Stimulated activated CD8-positive, alpha-beta memory T cell treated with anti-CD3 and anti-CD28 coated beads, Interleukin-4, amount 100 ng/mL, for 4 hours (primary cell): ENCODE data around the gene KCNG2.

Experiments
- DNase-seq, 2 donors: peaks; one replicate each; pipeline ENCODE4 v3.0.0-alpha.2; 2020; ENCODE audit warnings: low read depth in 2 of 2, low spot score in 1 of 2

KCNG2 gene

DNA sequence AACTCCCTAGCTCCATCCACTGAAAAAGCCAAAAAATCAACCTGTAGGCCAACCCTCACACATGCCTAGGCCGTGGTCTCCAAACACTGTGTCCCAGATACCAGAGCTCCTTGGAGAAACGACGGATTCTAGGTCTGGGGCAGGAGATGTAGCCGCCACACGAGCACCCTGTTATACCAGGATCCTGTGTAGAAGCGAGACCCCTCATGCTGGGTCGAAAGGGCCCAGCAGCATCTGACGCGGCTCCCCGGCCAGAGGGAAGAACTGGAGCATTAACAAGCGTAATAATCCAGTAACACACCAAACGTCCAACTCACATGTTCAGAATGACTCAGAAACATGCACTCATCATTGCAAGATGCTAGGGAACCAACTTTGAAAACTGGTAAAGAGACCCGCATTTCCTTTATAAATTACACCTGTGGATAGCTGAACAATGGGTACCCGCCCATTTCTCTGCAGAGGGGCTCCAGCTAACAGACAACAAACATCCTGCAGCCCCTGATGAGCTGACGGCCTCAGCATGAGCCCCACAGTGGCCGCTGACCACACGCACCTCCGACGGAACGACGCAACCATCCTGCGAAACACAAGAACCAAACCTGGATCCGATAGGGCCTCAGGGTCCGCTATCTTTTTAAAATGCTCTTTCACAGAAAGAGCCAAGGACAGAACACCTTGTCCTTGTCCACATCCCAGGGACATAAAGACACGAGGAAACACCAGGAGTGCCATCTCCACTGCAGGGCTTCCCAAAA lies 139.5 kb downstream of the KCNG2 start:
- no peak for DNase-seq

DNA sequence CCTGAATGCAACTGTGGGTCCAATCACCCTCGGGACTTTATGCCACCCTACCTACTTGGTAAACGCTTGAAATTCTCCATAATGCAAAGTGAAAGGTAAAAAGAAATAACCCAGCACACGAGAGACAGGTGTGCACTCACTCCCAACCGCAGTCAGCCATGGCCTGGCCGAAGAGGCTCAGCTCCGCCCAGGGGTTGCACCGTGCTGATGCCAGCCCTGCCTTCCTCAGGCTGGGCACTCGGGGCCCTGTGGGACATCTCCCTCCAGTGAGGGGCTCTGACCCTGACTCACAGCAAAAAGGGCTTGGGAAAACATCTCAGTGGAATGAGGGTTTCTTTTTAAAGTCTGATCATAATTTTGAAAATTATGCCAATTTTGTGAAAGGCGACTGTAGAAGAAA lies 140.5 kb downstream of the KCNG2 start:
- DNase-seq, result no peak

DNA sequence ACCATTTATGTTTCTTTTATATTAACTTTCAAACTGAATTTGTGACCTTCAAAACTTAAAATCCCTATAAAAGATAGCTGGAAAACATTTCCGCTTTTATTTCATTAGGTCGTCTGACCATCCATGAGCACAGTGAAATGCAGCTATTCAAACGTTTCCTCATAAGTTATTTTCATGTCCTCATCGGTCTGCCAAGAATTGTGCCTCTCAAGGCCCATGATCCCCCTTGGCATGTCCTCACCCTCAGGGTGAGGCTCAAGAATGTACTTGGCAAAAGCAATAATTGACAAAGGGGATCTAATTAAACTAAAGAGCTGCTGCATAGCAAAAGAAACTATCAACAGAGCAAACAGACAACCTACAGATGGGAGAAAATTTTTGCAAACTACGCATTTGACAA lies 141.4 kb downstream of the KCNG2 start:
- no peak for DNase-seq

DNA sequence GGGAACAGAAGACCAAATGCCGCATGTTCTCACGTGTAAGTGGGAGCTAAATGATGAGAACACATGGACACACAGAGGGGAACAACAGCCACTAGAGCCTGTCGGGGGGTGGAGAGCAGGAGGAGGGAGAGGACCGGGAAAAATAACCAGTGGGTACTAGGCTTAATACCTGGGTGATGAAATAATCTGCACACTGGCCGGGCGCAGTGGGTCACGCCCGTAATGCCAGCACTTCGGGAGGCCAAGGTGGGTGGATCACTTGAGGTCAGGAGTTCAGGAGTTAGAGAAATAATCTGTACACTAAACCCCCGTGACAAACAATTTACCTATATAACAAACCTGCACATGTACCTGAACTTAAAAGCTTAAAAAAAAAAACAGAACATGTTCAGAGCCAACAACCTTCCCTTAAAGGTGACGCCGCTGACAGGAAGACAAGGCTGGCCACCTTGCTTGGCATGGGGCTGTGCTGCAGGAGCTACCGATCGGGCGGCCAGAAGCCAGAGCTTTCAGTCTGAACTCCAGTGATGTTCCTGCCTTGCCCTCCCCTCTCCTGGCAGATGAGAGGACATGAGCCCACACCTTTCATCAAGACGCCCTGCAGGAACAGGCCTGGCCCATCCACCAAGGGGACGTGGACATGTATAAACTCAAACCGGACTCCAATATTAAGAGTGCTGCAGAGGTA lies 142.5 kb downstream of the KCNG2 start:
- no peak for DNase-seq

DNA sequence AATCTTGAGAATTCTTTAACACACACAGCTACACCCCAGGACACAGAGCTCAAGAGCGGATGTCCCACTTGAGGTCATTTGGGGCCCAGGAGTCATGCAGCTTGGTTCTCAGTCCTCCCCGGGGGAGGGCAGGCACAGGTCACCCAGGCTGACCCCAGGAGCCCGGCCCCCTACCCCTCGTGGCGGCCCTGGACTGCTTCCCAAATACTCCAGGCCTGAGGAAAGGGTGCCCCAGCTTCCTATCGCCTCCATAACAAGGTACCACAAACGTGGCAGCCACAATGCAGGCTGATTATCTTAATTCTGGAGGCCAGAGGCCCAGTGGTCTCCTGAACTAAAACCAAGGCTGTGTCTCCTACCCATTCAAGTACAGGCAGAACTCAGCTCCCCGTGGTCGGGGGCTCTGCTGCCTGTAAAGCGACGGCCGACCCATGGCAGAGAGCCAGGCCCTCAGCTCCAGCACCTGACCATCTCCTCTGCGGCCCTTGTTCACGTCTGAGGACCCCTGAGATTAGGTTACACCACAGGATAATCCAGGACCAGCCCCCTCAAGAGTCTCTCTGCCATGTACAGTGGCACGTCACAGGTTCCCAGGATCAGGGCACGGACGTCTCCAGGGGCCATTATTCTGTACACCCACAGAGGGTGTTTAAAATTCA lies 143.2 kb downstream of the KCNG2 start:
- DNase-seq, result no peak

DNA sequence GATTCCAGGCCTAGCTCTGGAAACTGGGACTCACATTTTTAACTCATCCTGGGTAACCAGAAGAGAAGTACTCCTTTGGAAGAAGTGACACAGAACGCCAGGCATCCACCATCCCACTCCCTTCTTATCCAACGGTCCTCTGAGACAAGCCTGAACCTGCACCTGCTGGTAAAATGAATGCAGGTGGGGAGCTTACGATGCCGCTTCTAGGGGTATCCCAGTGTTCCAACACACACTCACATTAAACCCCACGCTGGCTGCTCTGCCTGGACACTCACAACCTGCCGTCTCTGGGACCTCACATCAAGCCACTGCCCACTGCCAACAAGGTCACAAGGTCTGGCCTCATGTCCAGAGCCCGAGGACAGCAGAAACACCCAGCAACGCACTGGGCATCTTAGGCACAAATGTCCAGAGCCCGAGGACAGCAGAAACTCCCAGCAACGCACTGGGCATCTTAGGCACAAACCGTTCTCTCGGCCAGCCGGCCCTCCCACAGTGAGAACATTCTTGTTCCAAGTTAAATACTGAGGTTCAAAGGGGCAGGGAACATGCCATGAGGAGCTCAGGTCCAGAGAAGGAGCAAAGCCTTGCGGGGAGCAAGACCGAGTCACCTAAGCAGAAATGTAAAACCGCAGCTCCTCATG lies 143.9 kb downstream of the KCNG2 start:
- DNase-seq, result no peak

DNA sequence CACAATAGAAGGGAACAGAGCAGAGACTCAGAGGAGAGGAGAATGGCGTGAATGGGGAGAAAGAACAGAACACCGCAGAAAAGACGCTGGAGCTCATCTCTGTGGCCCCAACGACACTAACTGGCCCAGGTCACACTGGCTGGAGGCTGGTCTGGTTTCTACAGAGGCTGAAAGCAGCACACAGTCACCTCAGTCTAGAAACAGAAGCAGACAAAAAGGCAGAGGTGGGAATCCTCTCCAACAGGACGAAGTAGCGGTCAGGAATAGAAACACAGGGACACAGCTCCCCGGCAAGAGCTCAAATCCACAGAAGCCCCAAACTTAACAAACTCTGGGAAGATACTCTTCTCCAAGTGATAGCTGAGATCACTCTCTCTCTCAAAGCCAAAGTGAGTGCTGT lies 144.5 kb downstream of the KCNG2 start:
- no peak for DNase-seq

DNA sequence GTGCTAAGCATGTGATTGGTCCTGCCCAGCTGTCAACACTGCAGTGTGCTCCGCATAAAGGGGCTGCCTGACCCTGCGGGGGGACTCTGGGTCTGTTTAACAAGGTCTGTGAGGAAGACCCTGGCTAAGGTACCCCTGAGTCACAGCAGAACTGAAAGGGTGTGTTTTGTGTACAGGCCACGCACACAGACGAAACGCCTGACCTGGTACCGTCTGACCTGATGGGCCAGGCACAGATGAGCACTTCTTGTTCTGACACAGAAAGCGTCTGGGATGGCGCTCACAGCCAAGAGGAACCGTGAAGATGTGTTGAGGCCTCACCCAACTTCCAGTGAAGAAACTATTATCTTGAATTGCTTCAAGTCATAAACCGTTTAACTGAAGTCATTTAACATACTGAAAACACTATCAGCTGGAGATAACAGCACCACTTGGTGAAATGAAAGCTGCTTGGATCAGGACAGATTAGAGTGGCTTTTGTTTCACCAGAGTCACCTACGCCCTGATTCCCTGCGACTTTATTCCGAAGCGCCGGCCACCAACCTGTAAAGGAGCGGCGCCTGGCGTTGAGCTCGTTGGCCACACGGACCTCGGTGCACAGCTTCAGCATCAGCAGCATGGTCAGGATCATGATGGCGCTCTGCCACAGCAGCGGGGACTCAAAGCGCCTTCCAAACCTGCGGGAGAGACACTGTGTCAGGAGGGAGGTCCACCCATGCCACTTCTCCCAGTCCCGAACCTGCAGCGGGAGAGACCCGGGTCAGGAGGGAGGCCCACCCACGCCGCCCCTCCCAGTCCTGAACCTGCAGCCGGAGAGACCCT lies 145.3 kb downstream of the KCNG2 start:
- DNase-seq, result no peak

DNA sequence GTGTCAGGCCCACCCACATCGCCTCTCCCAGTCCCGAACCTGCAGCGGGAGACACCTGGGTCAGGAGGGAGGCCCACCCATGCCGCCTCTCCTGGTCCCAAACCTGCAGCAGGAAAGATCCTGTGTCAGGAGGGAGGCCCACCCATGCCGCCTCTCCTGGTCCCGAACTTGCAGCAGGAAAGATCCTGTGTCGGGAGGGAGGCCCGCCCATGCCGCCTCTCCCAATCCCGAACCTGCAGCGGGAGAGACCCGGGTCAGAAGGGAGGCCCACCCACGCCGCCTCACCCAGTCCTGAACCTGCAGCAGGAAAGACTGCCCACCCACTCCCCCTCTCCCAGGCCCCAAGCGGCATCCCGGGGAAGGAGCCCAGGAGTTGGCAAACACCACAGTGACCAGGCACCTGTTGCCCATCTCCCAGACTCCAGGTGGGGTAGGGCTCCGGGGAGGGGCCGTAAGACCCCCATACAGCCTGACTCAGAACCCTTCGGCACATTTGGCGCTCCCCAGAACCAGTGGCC lies 145.9 kb downstream of the KCNG2 start:
- DNase-seq, result no peak

DNA sequence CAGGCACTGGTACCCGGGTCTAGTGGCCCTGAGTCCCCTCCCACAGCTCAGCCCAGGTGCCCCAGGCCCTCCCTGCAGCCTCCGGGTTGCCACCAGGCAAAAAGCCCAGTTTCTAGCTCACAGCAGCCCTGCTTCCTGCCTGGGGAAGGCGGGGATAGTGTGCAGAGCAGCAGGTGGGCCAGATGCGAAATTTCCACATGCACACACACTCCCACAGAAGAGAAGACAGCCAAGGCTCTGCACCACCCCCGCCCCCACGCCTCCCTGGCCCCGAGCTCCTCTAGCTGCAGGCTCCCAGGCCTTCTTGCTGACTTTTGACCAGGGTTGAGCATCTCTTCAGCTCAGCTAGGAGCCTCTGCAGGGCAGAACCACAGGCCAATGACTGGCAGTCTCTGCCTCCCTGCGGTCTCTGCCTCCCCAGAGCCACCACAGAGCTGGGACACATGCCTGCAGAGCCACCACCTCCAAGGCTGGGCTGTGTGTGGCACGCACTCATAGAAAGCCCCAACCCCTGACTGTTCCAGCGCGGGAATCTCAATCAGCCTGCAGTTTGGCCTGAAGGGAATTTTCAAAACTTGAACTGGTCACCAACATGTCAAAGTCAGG lies 146.5 kb downstream of the KCNG2 start:
- DNase-seq, result no peak

DNA sequence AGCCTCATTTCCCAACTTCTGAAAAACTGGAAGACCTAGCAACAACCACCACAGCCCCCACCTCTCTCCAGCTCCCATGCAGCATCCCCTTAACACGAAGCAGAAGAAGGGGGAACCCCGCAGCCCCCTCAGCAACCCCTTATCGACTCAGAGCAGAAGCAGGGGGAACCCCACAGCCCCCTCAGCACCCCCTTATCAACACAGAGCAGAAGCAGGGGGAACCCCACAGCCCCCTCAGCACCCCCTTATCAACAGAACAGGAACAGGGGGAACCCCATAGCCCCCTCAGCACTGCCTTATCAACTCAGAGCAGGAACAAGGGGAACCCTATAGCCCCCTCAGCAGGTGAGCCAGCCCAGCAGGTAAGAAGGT lies 147.0 kb downstream of the KCNG2 start:
- no peak for DNase-seq

DNA sequence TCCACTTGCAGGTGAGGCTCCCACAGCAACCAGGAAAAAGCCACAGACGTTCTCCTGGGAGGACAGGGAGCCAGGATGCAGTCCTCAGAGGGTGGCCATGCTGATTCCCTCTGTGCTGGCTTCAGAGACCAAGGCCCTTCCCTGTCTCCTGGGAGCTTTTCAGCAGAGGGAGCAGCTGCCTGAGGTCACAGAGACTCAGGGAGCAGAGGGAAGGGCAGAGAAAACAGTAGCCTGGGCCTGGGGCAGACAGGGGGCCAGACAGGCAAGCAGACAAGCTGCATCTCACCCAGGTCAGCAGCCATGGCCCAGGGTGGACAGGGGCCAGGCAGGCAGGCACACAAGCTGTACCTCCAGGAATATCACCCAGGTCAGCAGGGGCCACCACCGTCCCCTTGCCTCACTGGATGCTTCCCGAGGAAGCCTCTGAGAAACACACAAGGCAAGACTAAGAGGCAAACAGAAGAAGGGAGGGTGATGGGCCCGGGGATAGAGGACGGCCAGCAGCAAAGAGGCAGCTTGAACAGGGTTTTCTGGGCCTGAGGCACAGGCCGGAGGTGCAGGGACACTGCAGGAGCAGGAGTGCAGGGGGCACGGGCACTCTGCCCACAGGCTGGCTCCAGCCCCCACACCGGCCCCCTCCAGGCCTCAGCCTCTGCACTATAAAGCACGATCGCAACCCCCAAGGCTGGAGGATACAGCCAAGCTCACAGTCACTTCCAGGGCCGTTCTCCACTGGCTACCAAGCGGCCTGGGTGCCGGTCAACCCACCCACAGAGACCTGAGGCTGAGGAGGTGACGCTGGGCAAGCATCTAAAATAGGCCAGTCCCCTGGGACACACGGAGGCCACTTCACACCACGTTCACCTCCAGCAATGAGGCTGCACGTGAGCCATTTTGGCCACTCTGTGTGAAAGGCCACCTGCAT lies 147.6 kb downstream of the KCNG2 start:
- no peak for DNase-seq

DNA sequence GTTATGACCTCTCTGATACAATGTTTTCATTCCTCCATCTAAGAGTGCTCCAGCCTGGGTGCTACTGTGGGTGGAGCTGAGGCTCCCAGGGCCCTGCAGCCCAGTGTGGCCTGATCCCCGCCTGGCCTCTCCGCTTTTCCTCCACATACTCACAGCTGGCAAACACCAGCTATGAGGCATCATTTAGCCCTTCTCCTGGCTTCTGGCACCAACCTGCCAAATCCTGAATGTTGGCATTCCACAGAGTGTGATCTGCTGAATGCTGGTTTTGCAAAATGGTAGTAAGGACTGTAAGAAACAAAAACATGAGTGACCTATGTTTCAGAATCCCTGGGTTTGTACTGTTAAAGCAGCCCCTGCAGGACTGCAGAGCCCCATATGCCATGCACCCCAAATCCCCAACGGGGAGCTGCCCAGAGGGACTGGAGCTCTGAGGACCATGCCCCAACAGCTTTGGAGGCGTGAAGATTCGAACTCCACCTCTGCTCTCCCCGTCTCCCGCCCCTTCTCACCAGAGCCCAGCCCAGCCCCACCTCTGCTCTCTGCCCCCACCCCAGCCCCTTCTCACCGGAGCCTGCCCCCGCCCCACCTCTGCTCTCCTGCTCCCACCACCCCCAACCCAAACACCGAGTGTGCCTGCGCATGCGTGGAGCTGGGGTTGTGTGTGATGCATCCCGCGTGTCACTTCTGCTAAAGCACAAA lies 149.5 kb downstream of the KCNG2 start:
- no peak for DNase-seq

DNA sequence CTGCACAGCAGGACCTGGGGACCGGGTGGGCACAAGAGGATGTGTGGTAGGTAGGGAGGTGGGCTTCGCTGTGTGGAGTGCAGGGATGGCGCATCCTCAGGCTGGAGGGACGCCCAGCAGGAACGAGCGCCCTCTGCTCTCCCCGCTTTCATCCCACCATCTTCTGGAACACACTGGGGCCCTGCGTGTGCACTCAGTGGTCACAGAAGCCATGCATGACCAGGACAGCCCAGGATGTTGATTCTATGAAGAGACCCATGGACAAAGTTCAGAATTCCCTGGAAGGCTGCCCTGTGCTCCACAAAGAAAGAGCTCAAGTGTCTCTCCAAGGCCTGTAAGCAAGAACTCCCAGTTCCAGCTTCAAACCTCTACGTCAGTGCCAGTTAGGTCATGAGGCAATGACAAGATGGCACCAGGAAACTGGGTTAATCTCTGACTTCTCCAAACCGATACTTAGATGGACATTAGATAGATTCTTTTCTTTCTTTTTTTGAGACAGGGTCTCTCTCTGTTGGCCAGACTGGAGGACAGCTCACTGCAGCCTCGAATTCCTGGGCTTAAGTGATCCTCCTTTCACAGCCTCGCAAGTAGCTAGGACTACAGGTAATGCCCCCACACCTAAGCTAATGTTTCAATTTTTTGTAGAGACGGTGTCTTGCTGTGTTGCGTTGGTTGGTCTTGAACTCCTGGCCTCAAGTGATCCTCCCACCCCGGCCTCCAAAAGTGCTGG lies 150.3 kb downstream of the KCNG2 start:
- no peak for DNase-seq

DNA sequence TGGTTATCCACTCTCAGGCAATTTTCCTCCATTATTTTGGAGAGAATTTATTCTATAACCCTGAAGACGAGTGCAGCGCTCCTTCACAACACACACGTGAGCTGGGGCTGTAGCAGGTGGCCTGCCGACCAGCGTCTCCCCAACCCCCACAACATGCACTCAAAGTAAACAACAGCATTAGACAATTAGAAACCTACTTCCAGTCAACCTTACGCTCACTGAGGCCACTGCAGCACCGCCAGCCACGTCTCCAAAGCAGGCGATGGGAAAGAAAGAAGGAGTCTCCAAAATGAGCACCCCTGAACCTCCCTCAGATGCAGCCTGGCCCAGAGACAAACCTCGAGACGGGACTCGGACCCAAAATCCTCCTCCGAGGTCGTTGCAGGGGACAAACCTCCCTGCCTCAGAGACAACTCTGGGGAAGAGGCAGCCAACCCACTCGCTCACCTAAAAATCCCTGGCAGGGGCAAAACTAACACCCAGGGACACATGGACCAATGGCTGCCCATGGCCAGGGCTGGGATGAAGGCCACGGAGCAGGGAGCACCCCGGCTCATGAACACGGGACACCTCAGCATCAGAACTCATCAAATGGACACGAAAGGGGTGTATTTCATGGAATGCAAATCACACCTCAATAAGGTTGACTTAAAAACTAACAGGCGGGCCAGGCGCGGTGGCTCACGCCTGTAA lies 151.1 kb downstream of the KCNG2 start:
- DNase-seq, result no peak
